Right kidney (tissue), 1 donor: Measurements from ENCODE around the gene AGAP1.
A peak's percentile ranks its signal among the peaks of the same experiment; 100 is the strongest.

Source experiments
- DNase-seq: peaks from one replicate; pipeline ENCODE4 v3.0.0-alpha.2; 2016

The AGAP1 gene

GRCh38 chr2:235820571-235820970 lies 326.7 kb downstream of the AGAP1 start:
- DNase-seq = no peak

- no peak for DNase-seq
Measured at GRCh38 chr2:235824331-235824730, 330.5 kb downstream of the AGAP1 start.

GRCh38 chr2:235825946-235826345 lies 332.1 kb downstream of the AGAP1 start:
- no peak for DNase-seq

- no peak for DNase-seq
Measured at GRCh38 chr2:235826826-235827225, 333.0 kb downstream of the AGAP1 start.

GRCh38 chr2:235827585-235827992 lies 333.7 kb downstream of the AGAP1 start:
- DNase-seq = no peak

GRCh38 chr2:235829726-235830125 lies 335.9 kb downstream of the AGAP1 start:
- DNase-seq = no peak

- no peak for DNase-seq
Measured at GRCh38 chr2:235831755-235832154, 337.9 kb downstream of the AGAP1 start.

GRCh38 chr2:235832941-235833340 lies 339.1 kb downstream of the AGAP1 start:
- DNase-seq = no peak

- no peak for DNase-seq
Measured at GRCh38 chr2:235833971-235834620, 340.3 kb downstream of the AGAP1 start.

GRCh38 chr2:235834781-235835180 lies 340.9 kb downstream of the AGAP1 start:
- DNase-seq = no peak

GRCh38 chr2:235835810-235836209 lies 342.0 kb downstream of the AGAP1 start:
- DNase-seq = no peak

- peak; percentile 35 for DNase-seq
Measured at GRCh38 chr2:235836491-235836911, 342.7 kb downstream of the AGAP1 start.

- DNase-seq = no peak
Measured at GRCh38 chr2:235839226-235839625, 345.4 kb downstream of the AGAP1 start.

- no peak for DNase-seq
Measured at GRCh38 chr2:235839974-235840373, 346.1 kb downstream of the AGAP1 start.

- DNase-seq = no peak
Measured at GRCh38 chr2:235841863-235842262, 348.0 kb downstream of the AGAP1 start.

- DNase-seq = no peak
Measured at GRCh38 chr2:235842941-235843340, 349.1 kb downstream of the AGAP1 start.

- no peak for DNase-seq
Measured at GRCh38 chr2:235843591-235844395, 349.9 kb downstream of the AGAP1 start.

- no peak for DNase-seq
Measured at GRCh38 chr2:235844561-235844960, 350.7 kb downstream of the AGAP1 start.

GRCh38 chr2:235845245-235845644 lies 351.4 kb downstream of the AGAP1 start:
- DNase-seq = no peak

- DNase-seq = no peak
Measured at GRCh38 chr2:235847576-235847975, 353.7 kb downstream of the AGAP1 start.

GRCh38 chr2:235848055-235848454 lies 354.2 kb downstream of the AGAP1 start:
- DNase-seq = no peak

- no peak for DNase-seq
Measured at GRCh38 chr2:235848946-235849345, 355.1 kb downstream of the AGAP1 start.

- DNase-seq = no peak
Measured at GRCh38 chr2:235849489-235849888, 355.6 kb downstream of the AGAP1 start.

- no peak for DNase-seq
Measured at GRCh38 chr2:235850289-235850688, 356.4 kb downstream of the AGAP1 start.
